OCI-LY3 (cell line): ENCODE results near the gene TMEM132D.

Experiments
- H2AFZ ChIP-seq: fragments of 200-600, 300-600 bp; shearing (Covaris generic); 2 replicates; pipeline ENCODE4 v1.6.0; 2014; ENCODE audit warnings: antibody characterized with exemption, low read depth, low read length
- H3K27ac ChIP-seq: fragments of 200-600, 300-600 bp; sonication (generic); 2 replicates; pipeline ENCODE4 v1.5.1; 2014; ENCODE audit warnings: mild to moderate bottlenecking, low read length, moderate library complexity, mixed read lengths
- H3K27me3 ChIP-seq: fragments of 200-600, 300-600 bp; sonication (generic); 2 replicates; pipeline ENCODE4 v1.6.1; 2014; ENCODE audit warnings: low read depth, low read length, mixed read lengths
- H3K36me3 ChIP-seq: fragments of 200-600, 300-600 bp; sonication (generic); replicated peaks from 2 replicates; pipeline ENCODE3; 2014; ENCODE audit warnings: low read depth, low read length, mixed read lengths
- H3K4me1 ChIP-seq: fragments of 300-600, 200-600 bp; sonication (generic); 2 replicates; pipeline ENCODE4 v1.6.1; 2014; ENCODE audit warnings: low read length, mixed read lengths
- H3K4me2 ChIP-seq: fragments of 200-600, 300-600 bp; sonication (generic); 2 replicates; pipeline ENCODE4 v1.6.1; 2014; ENCODE audit warnings: low read length, mixed read lengths
- H3K4me3 ChIP-seq: fragments of 300-600, 200-600 bp; sonication (generic); 2 replicates; pipeline ENCODE4 v1.5.1; 2014; ENCODE audit warnings: antibody characterized with exemption, mild to moderate bottlenecking, low read length, moderate library complexity
- H3K79me2 ChIP-seq: fragments of 300-600, 200-600 bp; shearing (Covaris generic); 2 replicates; pipeline ENCODE4 v1.6.1; 2014; ENCODE audit warnings: mild to moderate bottlenecking, low read length, mixed read lengths
- H3K9ac ChIP-seq: fragments of 300-600, 200-600 bp; shearing (Covaris generic); 2 replicates; pipeline ENCODE4 v1.6.0; 2014; ENCODE audit warnings: mild to moderate bottlenecking, low read length, moderate library complexity
- H3K9me3 ChIP-seq: fragments of 200-600, 300-600 bp; shearing (Covaris generic); 2 replicates; pipeline ENCODE4 v1.6.1; 2014; ENCODE audit warnings: low read length, mixed read lengths; ENCODE audit not compliant: insufficient read depth
- H4K20me1 ChIP-seq: fragments of 200-600, 300-600 bp; sonication (generic); 2 replicates; pipeline ENCODE4 v1.6.1; 2016; ENCODE audit warnings: low read length, mixed read lengths; ENCODE audit not compliant: insufficient read depth
- EZH2phosphoT487 ChIP-seq: fragments of 200-600 bp; shearing (Covaris generic); IDR thresholded peaks from 2 replicates; pipeline ENCODE4 v1.6.1; 2018; ENCODE audit warnings: antibody characterized with exemption, mixed run types, low read depth
- TF ChIP-seq, protein P1 (sequence below): fragments of 200-600, 300-600 bp; sonication (generic); IDR thresholded peaks from 2 replicates; pipeline ENCODE4 v1.5.1; 2014; ENCODE audit warnings: antibody characterized with exemption, low read length, low read depth

TMEM132D gene

GRCh38 chr12:129811963-129812362, 91.9 kb downstream of the TMEM132D start:
- no peak overlapping the region for H3K9ac ChIP-seq
- H3K4me2 ChIP-seq = no peak overlapping the region
- no peak overlapping the region for H3K4me3 ChIP-seq
- no peaks in the 10 kb centered on the region for H3K27me3 ChIP-seq
- H4K20me1 ChIP-seq = no peaks in the 10 kb centered on the region
- no peaks in the 10 kb centered on the region for H3K36me3 ChIP-seq
- no peak overlapping the region for H2AFZ ChIP-seq
- no peak overlapping the region for H3K27ac ChIP-seq
- no peaks in the 10 kb centered on the region for H3K4me1 ChIP-seq
- H3K79me2 ChIP-seq = no peaks in the 10 kb centered on the region
- H3K9me3 ChIP-seq = no peaks in the 10 kb centered on the region
- TF ChIP-seq, protein P1, sequence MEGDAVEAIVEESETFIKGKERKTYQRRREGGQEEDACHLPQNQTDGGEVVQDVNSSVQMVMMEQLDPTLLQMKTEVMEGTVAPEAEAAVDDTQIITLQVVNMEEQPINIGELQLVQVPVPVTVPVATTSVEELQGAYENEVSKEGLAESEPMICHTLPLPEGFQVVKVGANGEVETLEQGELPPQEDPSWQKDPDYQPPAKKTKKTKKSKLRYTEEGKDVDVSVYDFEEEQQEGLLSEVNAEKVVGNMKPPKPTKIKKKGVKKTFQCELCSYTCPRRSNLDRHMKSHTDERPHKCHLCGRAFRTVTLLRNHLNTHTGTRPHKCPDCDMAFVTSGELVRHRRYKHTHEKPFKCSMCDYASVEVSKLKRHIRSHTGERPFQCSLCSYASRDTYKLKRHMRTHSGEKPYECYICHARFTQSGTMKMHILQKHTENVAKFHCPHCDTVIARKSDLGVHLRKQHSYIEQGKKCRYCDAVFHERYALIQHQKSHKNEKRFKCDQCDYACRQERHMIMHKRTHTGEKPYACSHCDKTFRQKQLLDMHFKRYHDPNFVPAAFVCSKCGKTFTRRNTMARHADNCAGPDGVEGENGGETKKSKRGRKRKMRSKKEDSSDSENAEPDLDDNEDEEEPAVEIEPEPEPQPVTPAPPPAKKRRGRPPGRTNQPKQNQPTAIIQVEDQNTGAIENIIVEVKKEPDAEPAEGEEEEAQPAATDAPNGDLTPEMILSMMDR = no peak
- TF ChIP-seq EZH2phosphoT487 = no peak

GRCh38 chr12:129807136-129807535, 96.7 kb downstream of the TMEM132D start:
- TF ChIP-seq EZH2phosphoT487 = no peak
- TF ChIP-seq, protein P1 = no peak
- H3K27me3 ChIP-seq = no peaks in the 10 kb centered on the region

DNA sequence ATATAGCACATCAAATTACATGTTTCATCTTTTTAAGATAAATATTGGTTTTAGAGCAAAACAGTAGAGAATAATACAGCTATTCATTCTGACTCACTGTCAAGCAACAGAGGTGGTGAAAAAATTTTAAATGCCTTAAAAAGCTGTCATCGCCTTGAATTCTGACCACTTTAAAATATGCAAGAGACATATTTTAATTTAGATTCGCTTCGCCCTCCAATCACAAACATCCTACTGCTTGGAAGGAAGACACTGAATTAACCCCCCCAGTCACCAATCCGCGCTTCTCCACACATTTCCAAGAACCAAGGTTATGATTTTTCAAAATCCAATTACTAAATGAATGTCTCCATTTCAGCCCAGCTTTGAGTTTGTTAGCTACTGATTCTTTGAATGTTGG, 112.4 kb downstream of the TMEM132D start:
- Histone ChIP-seq H3K27me3 (no peaks in the 10 kb centered on the region), H3K9ac (no peak overlapping the region), H4K20me1 (no peaks in the 10 kb centered on the region), H3K9me3 (no peaks in the 10 kb centered on the region), H3K4me1 (no peaks in the 10 kb centered on the region), H3K27ac (no peak overlapping the region), H3K79me2 (no peaks in the 10 kb centered on the region), H2AFZ (no peak overlapping the region), H3K4me3 (no peak overlapping the region), H3K4me2 (no peak overlapping the region), H3K36me3 (no peaks in the 10 kb centered on the region)
- TF ChIP-seq, protein P1 = no peak
- no peak for TF ChIP-seq EZH2phosphoT487

More at GRCh38 chr12:129807136-129807535, 96.7 kb downstream of the TMEM132D start:
- Histone ChIP-seq H2AFZ (no peak overlapping the region), H3K4me3 (no peak overlapping the region), H3K36me3 (no peaks in the 10 kb centered on the region), H3K4me1 (no peaks in the 10 kb centered on the region), H3K27ac (no peak overlapping the region), H3K9me3 (no peaks in the 10 kb centered on the region), H4K20me1 (no peaks in the 10 kb centered on the region), H3K9ac (no peak overlapping the region), H3K4me2 (no peak overlapping the region), H3K79me2 (no peaks in the 10 kb centered on the region)

GRCh38 chr12:129790930-129791329, 112.9 kb downstream of the TMEM132D start:
- Histone ChIP-seq H3K4me1 (no peaks in the 10 kb centered on the region), H3K9me3 (no peaks in the 10 kb centered on the region), H2AFZ (no peak overlapping the region), H4K20me1 (no peaks in the 10 kb centered on the region), H3K4me3 (no peak overlapping the region), H3K9ac (no peak overlapping the region), H3K27ac (no peak overlapping the region), H3K4me2 (no peak overlapping the region), H3K27me3 (no peaks in the 10 kb centered on the region), H3K36me3 (no peaks in the 10 kb centered on the region), H3K79me2 (no peaks in the 10 kb centered on the region)
- TF ChIP-seq EZH2phosphoT487 = no peak
- TF ChIP-seq, protein P1 = no peak
